Fibroblast of mammary gland (primary cell): ENCODE results near the gene FANCD2.
"Not testable (repeated sequence)": the region's sequence is repeated elsewhere in the genome, so short reads cannot be mapped to it uniquely, and the experiment has no call there.

Experiments
- DNase-seq: peaks from one replicate; pipeline ENCODE4 v3.0.0-alpha.2; 2010; ENCODE audit warnings: low read depth
- H3K4me3 ChIP-seq: 2 replicates; pipeline ENCODE4 v1.5.1; 2011; ENCODE audit warnings: low read depth, mild to moderate bottlenecking, low read length, moderate library complexity; ENCODE audit not compliant: control insufficient read depth
- TF ChIP-seq, protein P1 (sequence below): conservative IDR thresholded peaks from 2 replicates; pipeline ENCODE4 v1.5.1; 2011; ENCODE audit warnings: low read depth, low read length, inconsistent platforms; ENCODE audit not compliant: control insufficient read depth, insufficient read depth

FANCD2 gene

DNA sequence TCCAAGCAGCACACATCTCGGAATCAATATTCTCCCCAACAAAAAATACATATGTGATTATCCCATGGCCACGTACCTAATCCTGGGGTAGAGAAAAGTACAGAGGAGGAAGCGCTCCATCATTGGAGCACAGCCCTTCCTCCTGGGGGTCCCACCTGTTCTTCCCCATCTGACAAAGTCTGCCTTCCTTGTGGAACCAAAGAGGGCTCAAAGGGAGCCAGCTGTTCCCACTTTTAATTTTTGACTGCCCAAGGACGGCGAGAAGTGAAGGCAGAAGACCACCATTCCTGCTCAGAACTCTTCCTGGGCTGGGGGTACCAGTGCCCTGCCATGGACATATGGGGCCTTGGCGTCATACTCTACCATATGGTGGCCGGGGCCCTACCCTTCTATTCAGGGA is 14.1 kb upstream of the FANCD2 start:
- TF ChIP-seq, protein P1, sequence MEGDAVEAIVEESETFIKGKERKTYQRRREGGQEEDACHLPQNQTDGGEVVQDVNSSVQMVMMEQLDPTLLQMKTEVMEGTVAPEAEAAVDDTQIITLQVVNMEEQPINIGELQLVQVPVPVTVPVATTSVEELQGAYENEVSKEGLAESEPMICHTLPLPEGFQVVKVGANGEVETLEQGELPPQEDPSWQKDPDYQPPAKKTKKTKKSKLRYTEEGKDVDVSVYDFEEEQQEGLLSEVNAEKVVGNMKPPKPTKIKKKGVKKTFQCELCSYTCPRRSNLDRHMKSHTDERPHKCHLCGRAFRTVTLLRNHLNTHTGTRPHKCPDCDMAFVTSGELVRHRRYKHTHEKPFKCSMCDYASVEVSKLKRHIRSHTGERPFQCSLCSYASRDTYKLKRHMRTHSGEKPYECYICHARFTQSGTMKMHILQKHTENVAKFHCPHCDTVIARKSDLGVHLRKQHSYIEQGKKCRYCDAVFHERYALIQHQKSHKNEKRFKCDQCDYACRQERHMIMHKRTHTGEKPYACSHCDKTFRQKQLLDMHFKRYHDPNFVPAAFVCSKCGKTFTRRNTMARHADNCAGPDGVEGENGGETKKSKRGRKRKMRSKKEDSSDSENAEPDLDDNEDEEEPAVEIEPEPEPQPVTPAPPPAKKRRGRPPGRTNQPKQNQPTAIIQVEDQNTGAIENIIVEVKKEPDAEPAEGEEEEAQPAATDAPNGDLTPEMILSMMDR: no peak

DNA sequence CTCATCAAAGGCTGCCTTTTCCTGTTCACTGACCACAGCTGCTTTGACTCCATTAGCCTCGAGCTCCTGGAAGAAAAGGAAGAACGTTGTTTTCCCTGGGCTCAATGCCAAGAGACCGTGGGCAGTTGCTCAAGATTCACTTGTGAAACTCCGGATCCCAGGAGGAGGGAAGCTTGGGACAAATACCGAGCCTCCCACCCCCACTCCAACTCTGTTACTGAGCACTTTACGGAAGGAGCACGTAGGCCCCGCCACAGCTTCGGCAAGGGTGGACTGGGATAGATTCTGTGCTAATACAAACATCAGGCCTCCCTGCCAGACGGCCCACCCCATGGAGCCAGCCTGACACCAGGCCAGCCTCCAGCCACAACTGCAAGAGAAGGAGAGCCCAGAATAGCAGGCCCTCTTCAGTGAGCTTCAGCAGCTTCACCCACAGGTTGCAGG is 10.8 kb upstream of the FANCD2 start:
- no peak overlapping the region for H3K4me3 ChIP-seq
- TF ChIP-seq, protein P1: no peak
- peak; percentile 97 for DNase-seq

More for the DNA sequence above, 14.1 kb upstream of the FANCD2 start:
- DNase-seq: no peak
- H3K4me3 ChIP-seq: no peak overlapping the region

DNA sequence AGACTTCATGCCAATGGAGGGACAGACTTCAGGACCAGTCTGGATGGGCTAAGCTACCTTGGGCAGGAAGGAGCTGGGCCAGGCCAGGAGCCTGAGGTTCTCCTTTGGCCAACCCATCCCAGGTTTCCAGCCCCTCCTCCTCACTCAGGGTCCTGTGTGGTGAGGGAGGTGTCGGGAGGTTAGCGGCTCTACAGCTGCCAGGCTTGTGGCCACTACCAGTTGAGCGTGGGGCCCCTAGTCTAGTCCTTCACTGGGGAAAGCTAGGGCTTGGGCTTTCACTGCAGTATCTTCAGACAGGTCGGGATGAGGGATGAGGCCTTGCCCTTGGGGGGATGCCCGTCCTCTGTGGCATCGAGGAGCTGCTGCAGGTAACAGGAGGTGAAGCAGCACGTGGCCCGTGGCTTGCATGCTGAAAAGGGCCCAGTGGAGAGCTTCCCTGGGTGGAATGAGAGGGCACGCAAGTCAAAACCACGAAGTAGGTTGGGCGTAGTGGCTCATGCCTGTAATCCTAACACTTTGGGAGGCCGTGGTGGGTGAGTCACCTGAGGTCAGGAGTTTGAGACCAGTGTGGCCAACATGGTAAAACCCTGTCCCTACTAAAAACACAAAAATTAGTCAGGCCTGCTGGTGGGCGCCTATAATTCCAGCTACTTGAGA is 8.5 kb upstream of the FANCD2 start:
- H3K4me3 ChIP-seq: no peak overlapping the region
- TF ChIP-seq, protein P1: no peak
- DNase-seq: peak; percentile 86

DNA sequence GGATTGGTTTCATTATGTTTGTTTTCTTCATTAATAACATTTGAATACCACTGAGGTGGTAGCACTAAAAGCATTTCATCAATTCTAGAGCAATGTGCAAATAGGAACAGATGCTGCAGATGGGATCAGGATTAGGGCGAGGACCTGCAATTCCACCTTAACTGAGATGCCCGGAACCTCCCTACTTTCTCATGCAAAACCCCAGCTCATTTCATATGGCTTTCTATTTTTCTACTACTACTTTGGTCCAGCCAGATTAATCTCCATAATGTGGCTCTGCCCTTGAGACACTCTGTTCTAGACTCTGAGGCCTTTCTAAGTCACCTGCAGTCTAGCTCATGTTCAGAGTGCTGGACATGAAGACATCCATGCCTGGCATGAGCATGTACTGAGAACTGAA is 7.4 kb upstream of the FANCD2 start:
- DNase-seq, H3K4me3 ChIP-seq: not testable (repeated sequence)

DNA sequence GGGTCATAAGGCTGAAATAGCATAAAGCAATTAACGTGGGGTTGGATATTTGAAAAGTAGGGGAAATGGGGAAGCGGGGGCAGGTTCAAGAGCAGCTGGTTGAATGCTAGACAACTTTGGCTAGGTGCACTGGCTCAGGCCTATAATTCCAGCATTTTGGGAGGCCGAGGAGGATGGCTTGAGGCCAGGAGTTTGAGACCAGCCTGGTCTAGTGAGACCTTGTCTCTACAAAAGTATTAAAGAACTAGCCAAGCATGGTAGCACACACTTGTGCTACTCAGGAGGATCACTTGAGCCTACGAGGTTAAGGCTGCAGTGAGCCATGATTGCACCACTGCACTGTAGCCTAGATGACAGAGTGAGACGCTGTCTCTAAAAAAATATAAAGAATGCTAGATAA is 6.9 kb upstream of the FANCD2 start:
- DNase-seq: no peak
- no peak overlapping the region for H3K4me3 ChIP-seq
- TF ChIP-seq, protein P1: no peak

DNA sequence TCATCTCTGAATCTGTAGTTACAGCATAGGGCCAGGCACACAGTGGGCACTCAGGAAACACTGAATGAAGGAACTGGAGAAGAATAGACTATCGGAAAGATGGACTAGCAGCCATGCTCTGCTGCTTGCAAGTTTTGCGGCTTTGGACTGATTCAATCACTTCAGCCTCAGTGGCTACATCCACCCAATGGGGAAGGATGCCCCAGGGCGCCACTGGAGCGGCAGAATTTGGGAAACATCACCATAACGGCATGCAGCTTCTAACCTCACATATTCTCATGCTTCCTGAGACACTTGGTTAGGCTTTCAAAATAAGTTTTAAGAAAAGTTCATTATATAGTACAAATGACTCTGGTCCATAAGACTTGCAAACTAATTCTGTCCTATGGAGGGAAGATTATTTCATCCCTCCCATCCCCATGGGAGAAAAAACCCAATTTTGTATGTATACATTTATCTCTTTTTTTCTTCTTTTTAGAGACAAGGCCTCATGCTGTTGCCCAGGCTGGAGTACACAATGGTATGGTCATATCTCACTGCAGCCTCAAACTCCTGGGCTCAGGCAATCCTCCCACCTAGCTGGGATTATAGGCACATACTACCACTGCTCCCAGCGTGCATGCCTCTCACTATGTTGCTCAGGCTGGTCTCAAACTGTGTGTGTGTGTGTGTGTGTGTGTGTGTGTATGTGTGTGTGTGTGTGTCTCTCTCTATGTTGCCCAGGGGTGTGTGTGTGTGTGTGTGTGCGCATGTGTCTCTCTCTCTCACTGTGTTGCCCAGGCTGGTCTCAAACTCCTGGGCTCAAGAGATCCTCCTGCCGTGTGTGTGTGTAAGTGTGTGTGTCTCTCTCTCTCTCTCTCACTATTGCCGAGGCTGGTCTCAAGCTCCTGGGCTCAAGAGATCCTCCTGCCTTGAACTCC is 4.1 kb upstream of the FANCD2 start:
- no peak for DNase-seq
- no peak overlapping the region for H3K4me3 ChIP-seq
- TF ChIP-seq, protein P1: no peak
